ENCODE measurements around the gene NEURL3. TPM values are rescaled to one million over a fixed set of nuclear protein-coding genes. Genes with fewer than 3 reads are reported as not detected.

The NEURL3 gene
- total and polyA plus RNA-seq, 7 experiments from 2014 or later: 0.27 to 1.3 (median 0.43) TPM; not detected in 4

- Mint-ChIP-seq H3K27me3 (no peaks in the 10 kb centered on the region), H3K4me3 (no peak overlapping the region), H3K9me3 (peaks cover 0 to 17% (median 6%) of the 10 kb centered on the region in 11 donors), H3K27ac (peak overlapping the region in 1 of 9 donors; percentile 45), H3K36me3 (peaks cover 0 to 30% (median 0%) of the 10 kb centered on the region in 5 donors), H3K4me1 (peaks cover 11 to 68% (median 26%) of the 10 kb centered on the region in 7 donors)
- Histone ChIP-seq H3K4me1 (ENCODE audit: control insufficient read depth in 2 of 2, insufficient read depth in 2 of 2, low read length in 2 of 2) (peaks cover 6 to 14% of the 10 kb centered on the region in 2 donors), H3K27me3 (ENCODE audit: control insufficient read depth in 2 of 2, insufficient read depth in 2 of 2, low read length in 2 of 2) (no peaks in the 10 kb centered on the region), H3K36me3 (ENCODE audit: control insufficient read depth in 2 of 3, insufficient read depth in 3 of 3, low read length in 3 of 3) (no peaks in the 10 kb centered on the region), H3K4me3 (ENCODE audit: low read length) (no peak overlapping the region), H3K27ac (ENCODE audit: low read depth, low read length) (no peak overlapping the region), H3K9me3 (ENCODE audit: control insufficient read depth in 2 of 3, low read length in 3 of 3) (peaks cover 0 to 5% (median 0%) of the 10 kb centered on the region in 3 experiments)
- CTCF ChIA-PET: no interaction called here
- no peak for DNase-seq
- intact Hi-C loops (cut with micrococcal nuclease): loop anchor here in 1 of 2 donors (5.0 kb wide), 1 partner anchor 82 kb away; no protein-coding TSS in a partner anchor
- POLR2A ChIA-PET: interaction anchor here (0.5 to 1.6 kb wide), 2 partner anchors 49 to 184 kb away, joined by 3 to 5 read pairs; no protein-coding TSS in a partner anchor
- ATAC-seq: peak; percentile 33
These were observed 15.5 kb downstream of the NEURL3 start for GRCh38 chr2:96489663-96490062.

- H3K4me1 Mint-ChIP-seq: peaks cover 11 to 72% (median 29%) of the 10 kb centered on the region in 7 donors
- H3K27ac Mint-ChIP-seq: peak overlapping the region in 1 of 9 donors; percentile 45
- intact Hi-C loops (cut with micrococcal nuclease): loop anchor here in 1 of 2 donors (5.0 kb wide), 1 partner anchor 82 kb away; no protein-coding TSS in a partner anchor
- Histone ChIP-seq H3K27ac (ENCODE audit: low read depth, low read length) (no peak overlapping the region), H3K9me3 (ENCODE audit: control insufficient read depth in 2 of 3, low read length in 3 of 3) (peaks cover 0 to 1% (median 0%) of the 10 kb centered on the region in 3 experiments), H3K27me3 (ENCODE audit: control insufficient read depth in 2 of 2, insufficient read depth in 2 of 2, low read length in 2 of 2) (no peaks in the 10 kb centered on the region), H3K4me1 (ENCODE audit: control insufficient read depth in 2 of 2, insufficient read depth in 2 of 2, low read length in 2 of 2) (peaks cover 6 to 14% of the 10 kb centered on the region in 2 donors), H3K36me3 (ENCODE audit: control insufficient read depth in 2 of 3, insufficient read depth in 3 of 3, low read length in 3 of 3) (no peaks in the 10 kb centered on the region), H3K4me3 (ENCODE audit: low read length) (no peak overlapping the region)
- no peak for ATAC-seq
- ChIA-PET POLR2A (interaction anchor here (1.6 kb wide), 1 partner anchor 50 kb away, joined by 5 read pairs; no protein-coding TSS in a partner anchor), CTCF (no interaction called here)
- no peak for DNase-seq
- H3K36me3 Mint-ChIP-seq: peaks cover 0 to 28% (median 0%) of the 10 kb centered on the region in 5 donors
- H3K4me3 Mint-ChIP-seq: no peak overlapping the region
- peaks cover 0 to 15% (median 4%) of the 10 kb centered on the region in 11 donors for H3K9me3 Mint-ChIP-seq
- H3K27me3 Mint-ChIP-seq: no peaks in the 10 kb centered on the region
These were observed 15.9 kb downstream of the NEURL3 start for GRCh38 chr2:96489261-96489660.

DNA sequence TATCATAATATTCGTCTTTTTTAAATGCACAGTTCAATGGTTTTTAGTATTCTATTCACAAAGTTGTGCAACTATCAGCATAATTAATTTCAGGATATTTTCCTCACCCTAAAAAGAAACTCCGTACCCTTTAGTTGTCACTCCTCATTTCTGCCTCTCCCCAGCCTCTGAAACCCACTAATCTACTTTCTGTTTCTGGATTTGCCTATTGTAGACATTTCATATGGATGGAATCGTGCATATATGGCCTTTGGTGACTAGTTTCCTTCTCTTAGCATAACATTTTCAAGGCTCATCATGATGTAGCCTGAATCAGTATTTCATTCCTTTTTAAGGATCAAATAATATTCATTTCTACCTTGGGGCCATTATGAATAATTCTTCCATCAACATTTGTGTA lies 18.5 kb downstream of the NEURL3 start:
- ATAC-seq: no peak
- H3K4me3 Mint-ChIP-seq: peak overlapping the region; percentile 87 to 97 (median 94)
- H3K4me1 ChIP-seq (ENCODE audit: control insufficient read depth in 2 of 2, insufficient read depth in 2 of 2, low read length in 2 of 2): peaks cover 6 to 14% of the 10 kb centered on the region in 2 donors
- peak overlapping the region; percentile 71 for H3K4me3 ChIP-seq (ENCODE audit: low read length)
- ChIA-PET POLR2A (interaction anchor here (0.6 to 1.5 kb wide), 6 partner anchors 47 to 162 kb away, joined by 3 to 6 read pairs (median 4); partner anchors contain the start of gene ITPRIPL1), CTCF (no interaction called here)
- peak overlapping the region; percentile 84 for H3K27ac ChIP-seq (ENCODE audit: low read depth, low read length)
- H3K27me3 ChIP-seq (ENCODE audit: control insufficient read depth in 2 of 2, insufficient read depth in 2 of 2, low read length in 2 of 2): no peaks in the 10 kb centered on the region
- DNase-seq: no peak
- H3K9me3 Mint-ChIP-seq: peaks cover 0 to 10% (median 0%) of the 10 kb centered on the region in 11 donors
- peaks cover 11 to 64% (median 29%) of the 10 kb centered on the region in 7 donors for H3K4me1 Mint-ChIP-seq
- H3K36me3 ChIP-seq (ENCODE audit: control insufficient read depth in 2 of 3, insufficient read depth in 3 of 3, low read length in 3 of 3): no peaks in the 10 kb centered on the region
- H3K9me3 ChIP-seq (ENCODE audit: control insufficient read depth in 2 of 3, low read length in 3 of 3): no peaks in the 10 kb centered on the region
- H3K36me3 Mint-ChIP-seq: peaks cover 0 to 24% (median 0%) of the 10 kb centered on the region in 5 donors
- H3K27me3 Mint-ChIP-seq: peaks cover 0 to 4% (median 0%) of the 10 kb centered on the region in 5 donors
- H3K27ac Mint-ChIP-seq: peak overlapping the region; percentile 94 to 100 (median 98)
- intact Hi-C loops (cut with micrococcal nuclease): loop anchor here (1.0 to 5.0 kb wide), 6 partner anchors 14 to 338 kb away; no protein-coding TSS in a partner anchor

GRCh38 chr2:96485751-96486651 lies 19.2 kb downstream of the NEURL3 start:
- Mint-ChIP-seq H3K4me1 (peaks cover 11 to 62% (median 29%) of the 10 kb centered on the region in 7 donors), H3K27me3 (peaks cover 0 to 4% (median 2%) of the 10 kb centered on the region in 5 donors)

DNA sequence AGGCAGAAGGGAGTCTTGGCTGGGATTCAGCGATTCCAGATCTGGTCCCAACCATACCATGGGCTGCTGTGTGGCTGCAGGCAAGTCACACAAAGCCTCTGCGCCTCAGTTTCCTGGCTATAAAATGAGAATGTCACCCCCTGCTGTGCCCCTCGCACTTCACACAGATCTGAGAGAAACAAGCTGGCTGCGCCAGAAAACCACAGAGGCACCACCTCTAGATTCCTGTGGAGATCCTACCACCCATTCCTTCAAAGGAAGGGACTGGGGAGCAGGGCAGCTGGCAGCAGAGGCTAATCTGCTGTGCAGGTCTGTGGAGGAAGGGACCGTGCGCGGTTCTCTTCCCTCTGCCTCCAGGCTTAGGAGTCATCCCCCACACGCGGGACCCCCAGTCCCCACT lies 19.8 kb downstream of the NEURL3 start:
- Histone ChIP-seq H3K27me3 (ENCODE audit: control insufficient read depth in 2 of 2, insufficient read depth in 2 of 2, low read length in 2 of 2) (no peaks in the 10 kb centered on the region), H3K9me3 (ENCODE audit: control insufficient read depth in 2 of 3, low read length in 3 of 3) (no peaks in the 10 kb centered on the region), H3K36me3 (ENCODE audit: control insufficient read depth in 2 of 3, insufficient read depth in 3 of 3, low read length in 3 of 3) (no peaks in the 10 kb centered on the region), H3K27ac (ENCODE audit: low read depth, low read length) (peak overlapping the region; percentile 84), H3K4me3 (ENCODE audit: low read length) (peak overlapping the region; percentile 71), H3K4me1 (ENCODE audit: control insufficient read depth in 2 of 2, insufficient read depth in 2 of 2, low read length in 2 of 2) (peaks cover 6 to 14% of the 10 kb centered on the region in 2 donors)
- H3K4me1 Mint-ChIP-seq: peaks cover 11 to 60% (median 29%) of the 10 kb centered on the region in 7 donors
- no peak for ATAC-seq
- ChIA-PET POLR2A (no interaction called here), CTCF (interaction anchor here (0.6 kb wide), 1 partner anchor 14 kb away, joined by 4 read pairs; no protein-coding TSS in a partner anchor)
- no peak for DNase-seq
- H3K27me3 Mint-ChIP-seq: peaks cover 0 to 4% (median 4%) of the 10 kb centered on the region in 5 donors
- H3K36me3 Mint-ChIP-seq: peaks cover 0 to 22% (median 0%) of the 10 kb centered on the region in 5 donors
- H3K4me3 Mint-ChIP-seq: peak overlapping the region in 9 of 10 donors; percentile 88 to 97 (median 94)
- intact Hi-C loops (cut with micrococcal nuclease): loop anchor here in 1 of 2 donors (5.0 kb wide), 1 partner anchor 78 kb away; no protein-coding TSS in a partner anchor
- H3K9me3 Mint-ChIP-seq: peaks cover 0 to 10% (median 0%) of the 10 kb centered on the region in 11 donors
- H3K27ac Mint-ChIP-seq: peak overlapping the region; percentile 94 to 100 (median 98)

More at GRCh38 chr2:96485751-96486651, 19.2 kb downstream of the NEURL3 start:
- no peaks in the 10 kb centered on the region for H3K27me3 ChIP-seq (ENCODE audit: control insufficient read depth in 2 of 2, insufficient read depth in 2 of 2, low read length in 2 of 2)
- peaks cover 0 to 10% (median 0%) of the 10 kb centered on the region in 11 donors for H3K9me3 Mint-ChIP-seq
- peaks cover 0 to 24% (median 0%) of the 10 kb centered on the region in 5 donors for H3K36me3 Mint-ChIP-seq
- H3K4me3 ChIP-seq (ENCODE audit: low read length): peak overlapping the region; percentile 71
- peaks cover 6 to 14% of the 10 kb centered on the region in 2 donors for H3K4me1 ChIP-seq (ENCODE audit: control insufficient read depth in 2 of 2, insufficient read depth in 2 of 2, low read length in 2 of 2)
- ATAC-seq (peak; percentile 93), DNase-seq (peak; percentile 46 to 83 (median 72))
- H3K9me3 ChIP-seq (ENCODE audit: control insufficient read depth in 2 of 3, low read length in 3 of 3): no peaks in the 10 kb centered on the region
- H3K4me3 Mint-ChIP-seq: peak overlapping the region; percentile 87 to 97 (median 94)
- POLR2A ChIA-PET: interaction anchor here (0.5 to 1.5 kb wide), 7 partner anchors 47 to 373 kb away, joined by 3 to 6 read pairs (median 3); partner anchors contain the start of gene ITPRIPL1
- H3K27ac Mint-ChIP-seq: peak overlapping the region; percentile 94 to 100 (median 98)
- H3K36me3 ChIP-seq (ENCODE audit: control insufficient read depth in 2 of 3, insufficient read depth in 3 of 3, low read length in 3 of 3): no peaks in the 10 kb centered on the region
- H3K27ac ChIP-seq (ENCODE audit: low read depth, low read length): peak overlapping the region; percentile 84
- intact Hi-C loops (cut with micrococcal nuclease): loop anchor here (1.0 to 5.0 kb wide), 6 partner anchors 15 to 338 kb away; no protein-coding TSS in a partner anchor
- CTCF ChIA-PET: no interaction called here

DNA sequence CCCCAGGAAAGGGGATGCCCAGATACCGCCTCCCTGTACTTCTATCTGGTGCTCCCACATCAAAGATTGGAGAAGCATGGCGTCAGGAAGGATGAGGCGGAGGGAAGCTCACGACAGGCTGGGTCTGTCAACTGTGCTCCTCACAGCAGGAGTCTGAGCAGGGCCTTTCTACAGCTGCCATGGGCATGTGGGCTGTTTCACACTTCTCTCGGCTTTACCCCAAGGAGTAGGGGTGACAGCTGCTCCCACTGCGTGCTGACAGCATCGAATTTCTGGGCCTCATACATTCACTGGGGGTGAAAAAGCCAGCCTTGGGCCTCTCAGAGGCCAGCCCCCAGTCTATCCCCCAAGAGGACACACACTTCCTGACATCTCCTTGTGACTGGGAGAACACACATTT lies 21.1 kb downstream of the NEURL3 start:
- Histone ChIP-seq H3K9me3 (ENCODE audit: control insufficient read depth in 2 of 3, low read length in 3 of 3) (no peaks in the 10 kb centered on the region), H3K4me3 (ENCODE audit: low read length) (no peak overlapping the region), H3K4me1 (ENCODE audit: control insufficient read depth in 2 of 2, insufficient read depth in 2 of 2, low read length in 2 of 2) (peaks cover 6 to 14% of the 10 kb centered on the region in 2 donors), H3K36me3 (ENCODE audit: control insufficient read depth in 2 of 3, insufficient read depth in 3 of 3, low read length in 3 of 3) (no peaks in the 10 kb centered on the region), H3K27me3 (ENCODE audit: control insufficient read depth in 2 of 2, insufficient read depth in 2 of 2, low read length in 2 of 2) (no peaks in the 10 kb centered on the region), H3K27ac (ENCODE audit: low read depth, low read length) (no peak overlapping the region)
- DNase-seq (no peak), ATAC-seq (no peak)
- H3K4me1 Mint-ChIP-seq: peaks cover 11 to 48% (median 29%) of the 10 kb centered on the region in 7 donors
- peaks cover 0 to 10% (median 0%) of the 10 kb centered on the region in 11 donors for H3K9me3 Mint-ChIP-seq
- no peak overlapping the region for H3K4me3 Mint-ChIP-seq
- peaks cover 0 to 11% (median 4%) of the 10 kb centered on the region in 5 donors for H3K27me3 Mint-ChIP-seq
- peak overlapping the region in 7 of 9 donors; percentile 19 to 100 (median 97) for H3K27ac Mint-ChIP-seq
- CTCF ChIA-PET: no interaction called here
- intact Hi-C loops (cut with micrococcal nuclease): no loop called here
- H3K36me3 Mint-ChIP-seq: peaks cover 0 to 19% (median 0%) of the 10 kb centered on the region in 5 donors
- POLR2A ChIA-PET: no interaction called here
